Measurements from ENCODE around the gene ZNF789. TPM values are rescaled to one million over a fixed set of nuclear protein-coding genes. Genes with fewer than 3 reads are reported as not detected.
A peak's percentile ranks its signal among the peaks of the same experiment; 100 is the strongest.

The ZNF789 gene
- total and polyA plus RNA-seq, 9 of the 15 experiments (the other 6 are each of a cell fraction or from before 2014, with no cell fraction given): 6.1 to 57.0 (median 24.8) TPM

GRCh38 chr7:99504603-99505323, 32.1 kb downstream of the ZNF789 start, which contains the start of gene ZKSCAN5 (continued):
- peak; percentile 99 for TF ChIP-seq ELF2 (CRISPR knock-in tag; IDR thresholded peaks at IDR 0.05)
- TF ChIP-seq ZBTB12 (CRISPR knock-in tag; IDR thresholded peaks at IDR 0.05): peak; percentile 70
- peak; percentile 84 for TF ChIP-seq FIP1L1 (IDR thresholded peaks at IDR 0.05; ENCODE audit: low read depth, low read length, poor library complexity, severe bottlenecking)
- 0 out of 2 replicates have a peak, but pooled peaks have one; percentile 24 for TF ChIP-seq GTF2A2 (tag; IDR thresholded peaks at IDR 0.05)
- TF ChIP-seq FOS (IDR thresholded peaks at IDR 0.05; ENCODE audit: extremely low read depth, insufficient read length): no peak
- TF ChIP-seq ELK3 (CRISPR knock-in tag; IDR thresholded peaks at IDR 0.05): no peak
- peak; percentile 81 for TF ChIP-seq DIDO1 (tag; IDR thresholded peaks at IDR 0.05; ENCODE audit: low read depth)
- TF ChIP-seq CXXC5 (CRISPR knock-in tag; IDR thresholded peaks at IDR 0.05): peak; percentile 87
- no peak for TF ChIP-seq ZNF583 (CRISPR knock-in tag; IDR thresholded peaks at IDR 0.05)
- no peak for TF ChIP-seq RBM17 (IDR thresholded peaks at IDR 0.05; ENCODE audit: borderline replicate concordance, low read depth, low read length)
- peak; percentile 98 for TF ChIP-seq HCFC1 (IDR thresholded peaks at IDR 0.05; ENCODE audit: low read depth, low read length)
- no peak for TF ChIP-seq ZC3H4 (CRISPR knock-in tag; IDR thresholded peaks at IDR 0.05; ENCODE audit: borderline replicate concordance)
- TF ChIP-seq E2F6 (IDR thresholded peaks at IDR 0.05; ENCODE audit: borderline replicate concordance in 1 of 2, extremely low read depth in 1 of 2, insufficient read depth in 1 of 2, insufficient read length in 1 of 2, low read depth in 1 of 2, low read length in 1 of 2, poor library complexity in 1 of 2, severe bottlenecking in 1 of 2): no peak
- TF ChIP-seq ZC3H11A (IDR thresholded peaks at IDR 0.05; ENCODE audit: low read depth, low read length): no peak
- TF ChIP-seq POLR2H (tag; IDR thresholded peaks at IDR 0.05; ENCODE audit: low read depth): peak; percentile 61; the same call in 1 of the 2 replicates
- no peak for TF ChIP-seq NFE2L1 (tag; IDR thresholded peaks at IDR 0.05; ENCODE audit: borderline replicate concordance, low read depth)
- TF ChIP-seq KDM2B (CRISPR knock-in tag; IDR thresholded peaks at IDR 0.05): no peak
- peak; percentile 58 for TF ChIP-seq ESRRA (IDR thresholded peaks at IDR 0.05; ENCODE audit: borderline replicate concordance, low read depth)
- no peak for TF ChIP-seq EHMT2 (IDR thresholded peaks at IDR 0.05)
- TF ChIP-seq NFYB (IDR thresholded peaks at IDR 0.05; ENCODE audit: extremely low read depth, insufficient read length): no peak

Data from K562 (cell line).